Measurements from ENCODE around the gene PTPRE.

DNA sequence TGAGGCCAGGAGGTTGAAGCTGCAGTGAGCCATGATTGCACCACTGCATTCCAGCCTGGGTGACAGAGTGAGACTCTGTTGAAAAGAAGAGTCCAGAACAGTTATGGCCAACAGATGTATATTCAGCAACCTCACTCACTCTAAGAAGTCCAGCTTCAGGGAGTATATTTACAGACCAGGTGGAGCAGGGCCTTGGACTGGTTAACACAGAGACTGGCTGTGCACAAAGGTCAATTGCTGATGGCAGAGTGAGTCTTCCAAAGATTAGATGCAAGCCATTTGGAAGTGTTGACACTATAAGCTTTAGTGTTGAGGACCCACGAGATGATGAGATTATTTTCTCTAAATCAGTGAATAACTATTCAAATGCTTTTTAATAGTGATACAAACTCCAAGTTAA is 39.1 kb upstream of the PTPRE start:
- TF ChIP-seq, protein P1, sequence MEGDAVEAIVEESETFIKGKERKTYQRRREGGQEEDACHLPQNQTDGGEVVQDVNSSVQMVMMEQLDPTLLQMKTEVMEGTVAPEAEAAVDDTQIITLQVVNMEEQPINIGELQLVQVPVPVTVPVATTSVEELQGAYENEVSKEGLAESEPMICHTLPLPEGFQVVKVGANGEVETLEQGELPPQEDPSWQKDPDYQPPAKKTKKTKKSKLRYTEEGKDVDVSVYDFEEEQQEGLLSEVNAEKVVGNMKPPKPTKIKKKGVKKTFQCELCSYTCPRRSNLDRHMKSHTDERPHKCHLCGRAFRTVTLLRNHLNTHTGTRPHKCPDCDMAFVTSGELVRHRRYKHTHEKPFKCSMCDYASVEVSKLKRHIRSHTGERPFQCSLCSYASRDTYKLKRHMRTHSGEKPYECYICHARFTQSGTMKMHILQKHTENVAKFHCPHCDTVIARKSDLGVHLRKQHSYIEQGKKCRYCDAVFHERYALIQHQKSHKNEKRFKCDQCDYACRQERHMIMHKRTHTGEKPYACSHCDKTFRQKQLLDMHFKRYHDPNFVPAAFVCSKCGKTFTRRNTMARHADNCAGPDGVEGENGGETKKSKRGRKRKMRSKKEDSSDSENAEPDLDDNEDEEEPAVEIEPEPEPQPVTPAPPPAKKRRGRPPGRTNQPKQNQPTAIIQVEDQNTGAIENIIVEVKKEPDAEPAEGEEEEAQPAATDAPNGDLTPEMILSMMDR (IDR thresholded peaks at IDR 0.05) = no peak
- TF ChIP-seq POLR2A (IDR thresholded peaks at IDR 0.05) = no peak
